Measurements from ENCODE around the gene C10orf62. TPM values are rescaled to one million over a fixed set of nuclear protein-coding genes. Genes with fewer than 3 reads are reported as not detected.
"Not testable (repeated sequence)": the region's sequence is repeated elsewhere in the genome, so short reads cannot be mapped to it uniquely, and the experiment has no call there.

Gene C10orf62
- polyA plus RNA-seq, 1 donor from 2014 or later: not detected

DNA sequence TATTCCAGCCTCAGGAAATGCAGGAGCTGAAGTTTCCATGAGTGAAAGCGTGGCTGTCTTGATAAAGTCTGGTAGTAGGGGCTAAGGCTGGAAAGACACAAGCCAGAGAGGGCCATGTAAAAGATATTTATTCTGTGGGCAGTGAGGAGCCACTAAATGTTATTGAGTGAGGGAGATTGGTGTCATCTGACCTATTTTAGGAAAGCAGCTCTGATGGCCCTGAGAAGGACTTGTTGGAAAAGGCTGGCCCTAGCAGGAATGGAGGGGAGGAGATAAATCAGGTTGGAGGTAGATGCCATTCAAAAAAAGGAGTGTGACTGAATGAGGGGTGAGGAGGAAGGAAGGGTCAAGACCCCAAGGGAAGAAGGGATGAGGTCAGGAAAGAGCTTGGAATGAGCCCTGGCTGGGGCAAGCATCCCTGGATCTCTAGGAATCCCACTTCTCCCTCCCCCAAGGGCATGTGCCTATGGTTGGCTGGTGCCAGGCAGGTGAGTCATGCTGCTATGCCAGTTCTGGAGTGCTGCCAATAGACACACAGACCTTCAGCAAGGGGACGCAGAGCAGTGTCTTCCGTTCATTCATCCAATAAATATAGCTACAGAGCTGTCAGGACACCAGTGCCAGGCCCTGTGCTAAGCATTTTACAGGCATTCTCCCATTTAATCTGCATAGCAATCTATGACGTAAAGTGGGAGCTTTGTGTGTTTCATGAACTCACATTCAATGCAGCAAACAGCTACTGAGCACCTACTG lies 15.0 kb upstream of the C10orf62 start:
- Mint-ChIP-seq H3K4me1 (no peaks in the 10 kb centered on the region), H3K36me3 (no peaks in the 10 kb centered on the region), H3K4me3 (no peak overlapping the region), H3K9me3 (no peaks in the 10 kb centered on the region), H3K27ac (peak overlapping the region in 1 of 3 donors; percentile 58), H3K27me3 (peaks cover 4% of the 10 kb centered on the region)

DNA sequence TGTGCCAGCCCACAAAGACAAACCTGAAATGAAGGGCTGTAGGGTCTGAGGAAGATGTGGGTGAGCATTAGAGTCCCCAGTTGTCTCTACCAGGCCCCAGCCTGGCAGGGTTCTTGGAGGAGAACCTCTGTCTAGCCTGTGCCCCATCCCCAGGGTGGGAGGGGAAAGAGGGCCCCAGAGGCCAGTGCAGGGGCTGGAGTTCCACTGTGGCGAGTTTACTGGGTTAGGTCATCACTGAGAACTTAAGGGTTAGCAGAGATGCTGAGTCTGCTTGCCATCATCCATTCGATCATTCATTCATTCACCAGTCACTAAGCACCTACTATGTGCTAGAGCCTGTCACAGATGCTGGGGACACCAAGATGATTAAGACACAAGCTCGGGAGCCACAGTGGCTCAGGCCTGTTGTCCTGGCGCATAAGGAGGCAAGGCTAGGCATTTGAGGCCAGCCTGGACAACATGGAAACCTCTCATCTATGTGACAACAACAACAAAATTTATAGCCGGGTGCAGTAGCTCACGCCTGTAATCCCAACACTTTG lies 14.3 kb upstream of the C10orf62 start:
- Mint-ChIP-seq H3K36me3 (no peaks in the 10 kb centered on the region), H3K4me1 (no peaks in the 10 kb centered on the region), H3K27me3 (peaks cover 6% of the 10 kb centered on the region), H3K4me3 (no peak overlapping the region), H3K27ac (no peak overlapping the region), H3K9me3 (no peaks in the 10 kb centered on the region)

DNA sequence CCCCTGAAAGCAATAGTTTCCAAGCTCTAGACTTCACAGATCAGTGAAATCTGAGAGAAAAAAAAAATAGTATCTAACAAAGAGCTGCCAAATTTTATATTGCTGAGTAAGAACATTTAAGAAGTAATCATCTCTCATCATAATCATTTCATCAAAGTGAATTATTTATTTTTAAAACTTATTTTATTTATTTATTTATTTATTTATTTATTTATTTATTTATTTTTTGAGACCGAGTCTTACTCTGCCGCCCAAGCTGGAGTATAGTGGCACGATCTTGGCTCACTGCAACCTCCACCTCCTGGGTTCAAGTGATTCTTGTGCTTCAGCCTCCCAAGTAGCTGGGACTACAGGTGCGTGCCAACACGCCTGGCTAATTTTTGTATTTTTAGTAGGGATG lies 13.0 kb upstream of the C10orf62 start:
- not testable (repeated sequence) for H3K27me3 Mint-ChIP-seq, H3K9me3 Mint-ChIP-seq, H3K36me3 Mint-ChIP-seq, H3K4me3 Mint-ChIP-seq, H3K4me1 Mint-ChIP-seq
- peak overlapping the region in 1 of 3 donors; percentile 84 for H3K27ac Mint-ChIP-seq

DNA sequence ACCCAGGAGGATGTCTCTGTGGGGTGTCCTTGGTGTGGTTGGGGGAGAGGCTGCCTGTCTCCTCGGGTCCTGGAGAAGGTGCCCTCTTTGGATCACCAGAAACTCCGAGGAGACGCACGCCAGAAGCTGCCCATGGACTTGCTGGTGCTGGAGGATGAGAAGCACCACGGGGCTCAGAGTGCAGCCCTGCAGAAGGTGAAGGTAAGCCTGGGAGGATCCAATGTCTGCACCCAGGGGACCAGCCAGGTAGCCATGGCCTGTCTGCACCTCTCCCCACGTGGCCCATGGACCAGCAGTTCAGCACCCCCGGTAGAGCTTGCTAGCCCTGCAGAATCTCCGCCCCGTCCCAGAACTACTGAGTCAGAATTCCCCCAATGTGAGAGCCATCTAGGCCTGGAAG lies 11.8 kb upstream of the C10orf62 start:
- H3K36me3 Mint-ChIP-seq: no peaks in the 10 kb centered on the region
- no peak overlapping the region for H3K27ac Mint-ChIP-seq
- H3K4me3 Mint-ChIP-seq: no peak overlapping the region
- H3K4me1 Mint-ChIP-seq: no peaks in the 10 kb centered on the region
- peaks cover 6% of the 10 kb centered on the region for H3K27me3 Mint-ChIP-seq
- no peaks in the 10 kb centered on the region for H3K9me3 Mint-ChIP-seq

DNA sequence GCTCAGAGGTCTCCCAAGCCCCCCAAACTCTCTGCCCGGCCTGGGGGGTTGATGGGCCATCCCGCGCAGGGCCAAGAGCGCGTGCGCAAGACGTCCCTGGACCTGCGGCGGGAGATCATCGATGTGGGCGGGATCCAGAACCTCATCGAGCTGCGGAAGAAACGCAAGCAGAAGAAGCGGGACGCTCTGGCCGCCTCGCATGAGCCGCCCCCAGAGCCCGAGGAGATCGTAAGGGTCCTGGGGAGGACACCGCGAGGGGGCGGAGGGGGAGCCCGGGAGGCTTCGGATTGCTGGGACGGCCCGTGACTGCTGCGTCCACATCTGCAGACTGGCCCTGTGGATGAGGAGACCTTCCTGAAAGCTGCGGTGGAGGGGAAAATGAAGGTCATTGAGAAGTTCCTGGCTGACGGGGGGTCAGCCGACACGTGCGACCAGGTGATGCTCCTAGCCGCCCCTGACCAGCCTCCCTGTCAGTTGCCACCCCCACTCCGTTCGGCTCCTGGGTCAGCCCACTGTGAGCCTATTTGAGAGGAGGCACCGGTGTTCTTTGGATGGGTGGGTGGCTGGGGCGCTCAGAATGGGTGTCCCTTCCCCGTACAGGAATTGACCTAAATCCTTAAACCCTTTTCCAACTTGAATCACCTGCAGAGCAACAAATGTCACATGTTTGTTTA lies 11.2 kb upstream of the C10orf62 start:
- no peaks in the 10 kb centered on the region for H3K36me3 Mint-ChIP-seq
- no peaks in the 10 kb centered on the region for H3K4me1 Mint-ChIP-seq
- peaks cover 2% of the 10 kb centered on the region for H3K27me3 Mint-ChIP-seq
- H3K4me3 Mint-ChIP-seq: no peak overlapping the region
- no peaks in the 10 kb centered on the region for H3K9me3 Mint-ChIP-seq
- no peak overlapping the region for H3K27ac Mint-ChIP-seq

DNA sequence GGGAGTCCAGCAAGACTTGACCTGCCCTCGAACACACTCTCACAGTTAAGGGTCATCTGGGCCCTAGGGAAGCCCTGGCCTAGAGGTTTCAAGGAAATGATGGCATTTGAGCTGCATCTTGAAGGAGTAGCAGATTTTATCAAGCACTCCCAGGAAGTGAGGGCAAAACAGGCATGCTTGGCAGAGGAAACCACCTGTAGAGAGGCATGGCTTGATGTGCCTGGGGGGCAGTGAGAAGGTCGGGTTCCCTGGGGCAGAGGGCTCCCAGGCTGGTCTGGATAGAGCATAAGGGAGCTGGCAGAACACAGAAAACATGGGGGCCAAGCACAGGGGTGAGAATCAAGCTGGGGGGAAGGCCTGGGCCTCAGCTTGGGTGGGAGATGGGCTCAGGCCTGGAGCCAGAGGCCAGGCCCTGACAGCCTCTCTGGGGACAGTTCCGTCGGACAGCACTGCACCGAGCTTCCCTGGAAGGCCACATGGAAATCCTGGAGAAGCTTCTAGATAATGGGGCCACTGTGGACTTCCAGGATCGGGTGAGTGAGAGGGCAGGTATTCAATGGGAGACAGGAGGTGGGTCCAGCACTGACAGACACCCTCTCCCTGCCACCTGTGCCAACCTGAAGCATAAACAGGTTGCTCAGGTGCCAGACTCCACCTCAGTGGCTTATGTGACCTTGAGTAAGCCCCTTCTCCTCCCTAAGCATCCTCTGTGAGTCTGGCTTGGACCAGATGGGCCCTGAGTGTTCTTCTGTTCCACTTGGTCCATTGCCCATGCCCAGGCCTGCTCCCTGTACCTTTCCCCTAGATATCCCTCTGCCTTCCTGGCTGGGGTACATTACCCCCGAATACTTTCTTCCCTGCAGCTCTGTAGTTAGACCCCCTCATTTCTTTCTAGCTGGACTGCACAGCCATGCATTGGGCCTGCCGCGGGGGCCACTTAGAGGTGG lies 8.8 kb upstream of the C10orf62 start:
- Mint-ChIP-seq H3K36me3 (no peaks in the 10 kb centered on the region), H3K4me3 (no peak overlapping the region), H3K27ac (no peak overlapping the region), H3K27me3 (peaks cover 2% of the 10 kb centered on the region), H3K9me3 (no peaks in the 10 kb centered on the region), H3K4me1 (no peaks in the 10 kb centered on the region)

DNA sequence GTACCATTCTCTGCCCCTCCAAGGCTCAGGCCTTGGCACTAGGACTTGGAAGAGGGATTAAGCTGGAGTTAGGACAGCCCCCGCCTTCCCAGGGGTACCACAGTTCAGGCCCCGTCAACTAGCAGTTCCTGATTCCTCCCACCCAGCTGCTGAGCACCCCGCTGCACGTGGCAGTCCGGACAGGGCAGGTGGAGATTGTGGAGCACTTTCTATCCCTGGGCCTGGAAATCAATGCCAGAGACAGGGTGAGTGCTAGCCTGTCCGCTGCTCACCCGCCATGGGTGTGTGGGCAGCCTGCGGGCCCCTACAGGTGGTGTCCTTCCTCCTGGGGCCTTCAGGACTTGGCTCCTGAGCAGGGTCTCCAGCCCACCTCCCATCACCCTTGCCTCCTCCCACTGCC lies 7.4 kb upstream of the C10orf62 start:
- Mint-ChIP-seq H3K4me3 (no peak overlapping the region), H3K27ac (no peak overlapping the region), H3K4me1 (no peaks in the 10 kb centered on the region), H3K9me3 (no peaks in the 10 kb centered on the region), H3K27me3 (peaks cover 2% of the 10 kb centered on the region), H3K36me3 (no peaks in the 10 kb centered on the region)

DNA sequence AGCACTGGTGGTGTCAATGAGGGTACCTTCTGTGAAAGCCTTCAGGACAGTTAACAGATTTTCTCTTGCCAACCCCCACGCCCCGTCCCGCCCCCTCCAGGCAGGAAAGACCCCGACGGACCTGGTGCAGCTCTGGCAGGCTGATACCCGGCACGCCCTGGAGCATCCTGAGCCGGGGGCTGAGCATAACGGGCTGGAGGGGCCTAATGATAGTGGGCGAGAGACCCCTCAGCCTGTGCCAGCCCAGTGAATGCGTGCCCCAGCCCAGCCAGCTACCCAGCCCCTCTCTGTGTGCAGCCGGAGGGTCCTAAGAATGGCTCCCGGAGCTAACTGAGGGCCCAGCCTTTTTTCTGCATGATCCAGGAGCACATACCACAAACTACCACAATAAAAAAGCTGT lies 6.0 kb upstream of the C10orf62 start:
- Mint-ChIP-seq H3K27me3 (peaks cover 1% of the 10 kb centered on the region), H3K27ac (no peak overlapping the region), H3K4me1 (no peaks in the 10 kb centered on the region), H3K9me3 (no peaks in the 10 kb centered on the region), H3K4me3 (no peak overlapping the region), H3K36me3 (no peaks in the 10 kb centered on the region)

DNA sequence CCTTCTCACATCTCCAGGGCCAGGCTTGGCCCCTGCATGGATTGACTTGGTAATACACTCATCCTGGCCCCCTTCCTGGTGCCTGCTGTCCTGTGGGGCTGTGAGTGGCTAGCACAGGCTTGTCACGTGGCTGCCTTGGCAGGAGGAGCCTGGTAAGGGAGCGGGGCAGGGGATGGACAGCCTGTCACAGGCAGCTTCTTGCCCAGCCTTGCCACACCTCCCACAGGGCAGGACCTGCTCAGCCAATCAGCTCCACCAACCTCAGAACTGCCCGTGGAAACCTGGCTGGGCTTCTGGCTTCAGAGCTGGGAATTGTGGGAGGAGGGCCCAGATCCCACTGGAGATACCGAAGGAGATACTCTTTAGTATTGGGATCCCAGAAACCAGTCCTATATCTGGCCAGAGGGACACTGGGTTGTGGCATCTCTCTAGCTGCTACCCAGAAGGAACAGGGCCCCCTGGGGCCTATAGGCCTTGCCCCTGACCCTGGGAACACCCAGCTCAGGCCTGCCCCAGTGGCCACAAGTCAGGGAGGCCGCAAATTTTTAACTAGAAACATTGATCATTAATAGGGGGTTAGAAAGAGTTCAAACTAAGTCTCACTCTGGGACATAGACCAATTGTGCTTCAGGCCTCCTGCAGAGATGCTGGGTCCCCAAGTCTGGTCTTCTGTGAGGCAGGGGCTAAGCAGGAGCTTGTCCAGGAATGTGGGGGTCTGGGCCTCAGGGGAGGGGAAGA lies 5.3 kb upstream of the C10orf62 start, which contains the start of gene HOGA1:
Gene HOGA1 (plus strand): TSS at position 330 of the 738 bp plus-strand sequence. CDS start 315 bp downstream, at position 645.
- H3K4me3 Mint-ChIP-seq: no peak within 1 kb of the TSS
- H3K9me3 Mint-ChIP-seq: no peaks in the 10 kb centered on the region
- no peaks in the 10 kb centered on the region for H3K4me1 Mint-ChIP-seq
- no peak within 1 kb of the TSS for H3K27ac Mint-ChIP-seq
- peaks cover 1% of the 10 kb centered on the region for H3K27me3 Mint-ChIP-seq
- no peaks in the 10 kb centered on the region for H3K36me3 Mint-ChIP-seq

DNA sequence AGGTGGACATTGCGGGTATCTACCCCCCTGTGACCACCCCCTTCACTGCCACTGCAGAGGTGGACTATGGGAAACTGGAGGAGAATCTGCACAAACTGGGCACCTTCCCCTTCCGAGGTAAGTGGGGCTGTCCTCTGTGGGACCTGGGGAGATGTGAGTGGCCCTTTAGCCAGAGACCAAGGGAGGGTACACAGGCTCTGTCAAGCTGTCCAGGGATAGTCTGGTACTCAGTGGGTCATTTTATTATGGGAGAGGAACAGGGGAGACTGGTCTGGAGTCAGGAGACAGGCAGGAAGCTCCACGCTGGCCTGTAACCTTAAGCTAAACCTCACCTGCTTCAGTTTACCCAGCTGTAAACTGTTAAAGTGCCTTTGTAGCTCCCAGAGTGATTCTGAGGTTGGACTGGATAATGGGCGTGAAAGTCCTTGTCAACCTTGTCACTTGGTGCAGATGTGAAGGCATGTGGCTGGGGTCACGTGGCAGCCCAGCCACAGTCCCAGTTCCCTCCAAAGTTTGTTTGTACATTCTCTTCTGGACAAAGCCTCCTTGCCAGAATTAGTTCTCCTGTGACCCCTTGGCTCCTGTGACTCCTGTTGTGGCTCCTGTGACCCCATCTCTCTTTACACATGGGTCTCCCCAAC lies 4.6 kb upstream of the C10orf62 start:
- no peaks in the 10 kb centered on the region for H3K4me1 Mint-ChIP-seq
- no peaks in the 10 kb centered on the region for H3K36me3 Mint-ChIP-seq
- no peak overlapping the region for H3K4me3 Mint-ChIP-seq
- H3K27ac Mint-ChIP-seq: no peak overlapping the region
- H3K27me3 Mint-ChIP-seq: peaks cover 1% of the 10 kb centered on the region
- no peaks in the 10 kb centered on the region for H3K9me3 Mint-ChIP-seq

DNA sequence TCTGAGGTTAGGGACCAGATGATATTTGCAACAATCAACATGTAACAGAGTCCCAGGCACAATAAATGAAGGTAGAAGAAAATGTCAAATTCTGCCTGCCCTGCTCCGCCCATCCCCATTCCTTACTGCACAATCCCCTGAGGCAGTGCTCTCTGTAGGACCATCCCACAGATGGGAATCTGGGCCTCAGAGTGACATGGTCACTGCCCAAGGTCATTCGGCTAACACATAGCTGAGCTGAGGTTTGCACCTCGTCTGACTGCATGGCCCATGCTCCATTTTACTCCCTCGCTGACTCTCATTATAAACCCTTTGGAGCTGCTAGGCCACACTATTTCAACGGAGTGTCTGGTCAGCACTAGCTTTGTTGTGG lies 4.1 kb upstream of the C10orf62 start:
- H3K36me3 Mint-ChIP-seq: no peaks in the 10 kb centered on the region
- H3K27ac Mint-ChIP-seq: no peak overlapping the region
- H3K4me1 Mint-ChIP-seq: no peaks in the 10 kb centered on the region
- H3K4me3 Mint-ChIP-seq: no peak overlapping the region
- no peaks in the 10 kb centered on the region for H3K27me3 Mint-ChIP-seq
- H3K9me3 Mint-ChIP-seq: no peaks in the 10 kb centered on the region

DNA sequence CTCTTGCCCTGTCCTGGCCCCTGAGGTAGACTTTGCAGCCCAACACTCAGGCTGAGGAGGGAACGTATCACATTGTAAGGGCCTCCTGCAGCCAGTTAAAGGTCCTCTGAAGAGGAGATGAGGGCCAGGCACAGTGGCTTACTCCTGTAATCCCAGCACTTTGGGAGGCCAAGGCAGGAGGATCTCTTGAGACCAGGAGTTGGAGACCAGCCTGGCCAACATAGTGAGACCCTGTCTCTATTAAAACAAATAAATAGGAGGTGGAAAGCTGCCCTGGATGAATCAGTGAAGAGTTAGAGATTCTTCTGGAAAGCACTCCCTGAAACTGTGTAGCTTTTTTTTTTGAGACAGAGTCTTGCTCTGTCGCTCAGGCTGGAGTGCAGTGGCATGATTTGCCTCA lies 2.3 kb upstream of the C10orf62 start:
- H3K36me3 Mint-ChIP-seq: no peaks in the 10 kb centered on the region
- H3K4me3 Mint-ChIP-seq: no peak overlapping the region
- no peaks in the 10 kb centered on the region for H3K9me3 Mint-ChIP-seq
- H3K27me3 Mint-ChIP-seq: peaks cover 2% of the 10 kb centered on the region
- no peak overlapping the region for H3K27ac Mint-ChIP-seq
- no peaks in the 10 kb centered on the region for H3K4me1 Mint-ChIP-seq

DNA sequence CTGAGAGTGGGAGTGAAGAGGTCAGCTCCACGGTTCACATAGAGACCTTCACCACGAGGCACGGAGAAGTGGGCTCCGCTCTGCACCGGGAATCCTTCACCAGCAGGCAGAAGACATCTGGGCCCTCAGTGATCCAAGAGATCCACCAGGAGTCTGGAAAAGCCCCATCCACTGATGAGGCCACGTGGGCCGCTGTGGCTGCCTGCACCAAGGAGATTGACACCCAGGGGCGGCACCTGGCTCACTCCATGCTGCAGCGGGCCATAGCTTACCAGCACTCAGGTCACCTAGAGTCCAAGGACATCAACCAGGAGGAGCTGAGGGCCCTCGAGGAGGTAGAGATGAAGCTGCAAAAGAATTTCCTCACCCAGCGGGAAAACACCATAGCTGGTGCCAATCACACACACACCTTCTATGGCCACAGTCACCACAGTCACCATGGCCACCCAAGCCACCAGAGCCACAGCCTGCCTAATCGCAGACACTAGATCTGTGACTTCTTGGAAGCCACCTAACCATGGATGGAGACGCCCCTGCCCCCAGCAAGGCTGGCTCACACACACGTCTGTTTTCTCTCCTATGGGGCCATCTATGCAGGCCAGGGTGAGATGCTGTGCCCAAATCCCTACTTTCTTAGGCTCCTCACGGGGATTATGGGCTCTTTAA lies 694 bp downstream of the C10orf62 start:
- no peaks in the 10 kb centered on the region for H3K9me3 Mint-ChIP-seq
- H3K4me3 Mint-ChIP-seq: no peak overlapping the region
- H3K36me3 Mint-ChIP-seq: no peaks in the 10 kb centered on the region
- no peak overlapping the region for H3K27ac Mint-ChIP-seq
- H3K27me3 Mint-ChIP-seq: peaks cover 2% of the 10 kb centered on the region
- no peaks in the 10 kb centered on the region for H3K4me1 Mint-ChIP-seq
